Measurements from ENCODE around the gene ABCB1. TPM values are rescaled to one million over a fixed set of nuclear protein-coding genes. Genes with fewer than 3 reads are reported as not detected.

ABCB1 gene
- total and polyA plus RNA-seq, 2 of the 8 experiments (the other 6 are each of a cell fraction or from before 2014, with no cell fraction given): 0.51 to 1.2 TPM

DNA sequence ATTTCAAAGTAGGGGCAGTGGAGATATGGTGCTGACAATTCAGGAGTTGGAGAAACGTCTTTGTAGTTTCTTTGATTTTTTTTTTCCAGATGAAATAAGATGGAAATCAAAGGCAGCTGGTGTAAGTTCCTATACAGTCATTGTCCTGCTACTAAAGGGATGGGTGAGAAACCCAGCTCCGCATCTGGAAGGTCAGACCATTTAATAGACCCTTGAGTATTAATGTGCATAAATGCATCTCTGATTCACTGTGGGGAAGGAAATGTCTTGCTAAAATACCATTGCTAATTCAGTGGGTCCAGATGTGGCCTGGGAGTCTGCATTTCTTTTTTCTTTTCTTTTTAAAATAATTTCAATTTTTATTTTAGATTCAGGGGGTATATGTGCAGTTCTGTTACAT lies 140.7 kb downstream of the ABCB1 start:
- Histone ChIP-seq H3K36me3 (ENCODE audit: control insufficient read depth in 2 of 4, insufficient read depth in 4 of 4, low read length in 3 of 4) (no peaks in the 10 kb centered on the region), H3K18ac (ENCODE audit: extremely low read depth, low read length) (no peak overlapping the region), H4K91ac (replicated peaks; ENCODE audit: insufficient read length, low read length) (no peak overlapping the region), H3K27me3 (replicated peaks in 1 of 4; ENCODE audit: control insufficient read depth in 3 of 4, extremely low read depth in 1 of 4, insufficient read depth in 3 of 4, low read length in 3 of 4) (no peaks in the 10 kb centered on the region), H4K5ac (ENCODE audit: insufficient read length, low read depth, low read length) (no peak overlapping the region), H3K9ac (replicated peaks in 1 of 4; ENCODE audit: extremely low read depth in 1 of 4, low read depth in 3 of 4, low read length in 3 of 4) (no peak overlapping the region), H3K4me1 (replicated peaks in 1 of 4; ENCODE audit: control insufficient read depth in 3 of 4, insufficient read depth in 4 of 4, low read length in 3 of 4) (peaks cover 0 to 2% (median under 1%) of the 10 kb centered on the region in 4 experiments; a peak in 3 of 7 replicates), H3K23me2 (ENCODE audit: low read depth, low read length) (no peaks in the 10 kb centered on the region), H3K14ac (ENCODE audit: insufficient read length) (no peak overlapping the region), H3K4me2 (ENCODE audit: insufficient read depth in 1 of 2, low read depth in 2 of 2, low read length in 2 of 2) (no peak overlapping the region), H4K8ac (ENCODE audit: extremely low read depth, insufficient read depth, low read length) (no peak overlapping the region), H3K79me1 (ENCODE audit: low read depth, low read length) (no peaks in the 10 kb centered on the region), H2AFZ (ENCODE audit: low read length) (no peak overlapping the region), H3K79me2 (ENCODE audit: control insufficient read depth in 1 of 2, insufficient read depth in 2 of 2, low read length in 2 of 2) (no peaks in the 10 kb centered on the region), H2BK15ac (ENCODE audit: low read length) (no peak overlapping the region), H2BK120ac (replicated peaks; ENCODE audit: low read depth, low read length) (no peak overlapping the region), H2BK12ac (ENCODE audit: low read depth, low read length) (no peak overlapping the region), H3K4ac (replicated peaks; ENCODE audit: insufficient read length, low read depth, low read length) (no peak overlapping the region), H2AK5ac (ENCODE audit: low read depth, low read length) (no peak overlapping the region), H3K9me3 (ENCODE audit: insufficient read depth in 2 of 2, low read depth in 1 of 2, low read length in 1 of 2) (peaks cover 0 to 3% of the 10 kb centered on the region in 2 experiments; a peak in 1 of 4 replicates), H3K56ac (replicated peaks; ENCODE audit: insufficient read length, low read depth, low read length) (no peak overlapping the region), H2BK5ac (ENCODE audit: low read depth, low read length) (no peak overlapping the region), H2BK20ac (ENCODE audit: low read length) (no peak overlapping the region), H4K20me1 (replicated peaks in 1 of 2; ENCODE audit: control insufficient read depth in 1 of 2, insufficient read depth in 2 of 2, low read length in 2 of 2) (no peaks in the 10 kb centered on the region), H3K27ac (ENCODE audit: low read depth, low read length) (no peak overlapping the region), H3K4me3 (ENCODE audit: extremely low read depth in 1 of 4, insufficient read depth in 2 of 4, low read depth in 3 of 4, low read length in 4 of 4) (no peak overlapping the region), H3K23ac (ENCODE audit: insufficient read length) (no peak overlapping the region)
- FAIRE-seq (no peak), DNase-seq (ENCODE audit: low read depth in 1 of 2, low spot score in 2 of 2) (no peak)
- CTCF ChIA-PET (ENCODE audit: partially characterized antibody): interaction anchor here (0.9 kb wide), 1 partner anchor 20 kb away, joined by 3 read pairs; no protein-coding TSS in a partner anchor
- 86% methylated on average over 2 of the region's 2 CpGs; no CpG with 5 or more reads in 1 of the 2 experiments for WGBS, 2 experiments (ENCODE audit: extremely low coverage in 1 of 2, insufficient coverage in 1 of 2, insufficient read length in 1 of 2, insufficient replicate concordance in 2 of 2, low coverage in 1 of 2, low lambda C conversion rate in 2 of 2, missing lambda C conversion rate in 1 of 2)
- POLR2A ChIA-PET (ENCODE audit: partially characterized antibody): no interaction called here
- TF ChIP-seq CREB1 (IDR thresholded peaks at IDR 0.05): no peak
- TF ChIP-seq CEBPB (IDR thresholded peaks at IDR 0.05; ENCODE audit: low read depth, low read length): no peak
- no peak for TF ChIP-seq TAF1 (IDR thresholded peaks at IDR 0.05; ENCODE audit: low read depth, low read length)
- no peak for TF ChIP-seq SUZ12 (IDR thresholded peaks at IDR 0.05; ENCODE audit: low read length)
- no peak for TF ChIP-seq PHF8 (conservative IDR thresholded peaks at IDR 0.05; ENCODE audit: low read depth, low read length)
- TF ChIP-seq, protein P1, sequence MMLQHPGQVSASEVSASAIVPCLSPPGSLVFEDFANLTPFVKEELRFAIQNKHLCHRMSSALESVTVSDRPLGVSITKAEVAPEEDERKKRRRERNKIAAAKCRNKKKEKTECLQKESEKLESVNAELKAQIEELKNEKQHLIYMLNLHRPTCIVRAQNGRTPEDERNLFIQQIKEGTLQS (IDR thresholded peaks at IDR 0.05; ENCODE audit: insufficient read depth, low read depth, low read length): no peak
- TF ChIP-seq SP2 (IDR thresholded peaks at IDR 0.05; ENCODE audit: low read length): no peak
- no peak for TF ChIP-seq EP300 (IDR thresholded peaks at IDR 0.05; ENCODE audit: borderline replicate concordance in 1 of 2, low read depth in 2 of 2, low read length in 2 of 2)
- TF ChIP-seq GABPA (IDR thresholded peaks at IDR 0.05; ENCODE audit: borderline replicate concordance, insufficient read depth, low read length): no peak
